Measurements from ENCODE around the gene DNAJB13.

The DNAJB13 gene

GRCh38 chr11:73921180-73921579 is 29.6 kb upstream of the DNAJB13 start:
- no peak for DNase-seq (ENCODE audit: low read depth in 1 of 2, low spot score in 1 of 2)
- no peak overlapping the region for H3K4me3 ChIP-seq (replicated peaks; ENCODE audit: insufficient read depth, low read length)
- no peak overlapping the region for H3K27ac ChIP-seq (replicated peaks)
- no peak for TF ChIP-seq POLR2AphosphoS5 (IDR thresholded peaks at IDR 0.05; ENCODE audit: low read depth)
- no peak for TF ChIP-seq REST (IDR thresholded peaks at IDR 0.05; ENCODE audit: insufficient replicate concordance, low read depth)
- no peak for TF ChIP-seq CTCF (IDR thresholded peaks at IDR 0.05; ENCODE audit: insufficient read depth, low read length)
- TF ChIP-seq SPI1 (IDR thresholded peaks at IDR 0.05; ENCODE audit: borderline replicate concordance, low read depth) = no peak
- TF ChIP-seq GABPA (IDR thresholded peaks at IDR 0.05; ENCODE audit: low read depth) = no peak
- no peaks in the 10 kb centered on the region for H3K27me3 ChIP-seq (ENCODE audit: insufficient read depth, poor library complexity, severe bottlenecking)

GRCh38 chr11:73929388-73929787 is 21.4 kb upstream of the DNAJB13 start:
- H3K27me3 ChIP-seq (ENCODE audit: insufficient read depth, poor library complexity, severe bottlenecking) = no peaks in the 10 kb centered on the region
- no peak for DNase-seq (ENCODE audit: low read depth in 1 of 2, low spot score in 1 of 2)
- H3K27ac ChIP-seq (replicated peaks) = no peak overlapping the region
- H3K4me3 ChIP-seq (replicated peaks; ENCODE audit: insufficient read depth, low read length) = no peak overlapping the region
- TF ChIP-seq REST (IDR thresholded peaks at IDR 0.05; ENCODE audit: insufficient replicate concordance, low read depth) = peak; percentile 74
- no peak for TF ChIP-seq GABPA (IDR thresholded peaks at IDR 0.05; ENCODE audit: low read depth)

GRCh38 chr11:73931039-73931645 is 19.7 kb upstream of the DNAJB13 start:
- Histone ChIP-seq H3K27ac (replicated peaks) (no peak overlapping the region), H3K27me3 (ENCODE audit: insufficient read depth, poor library complexity, severe bottlenecking) (no peaks in the 10 kb centered on the region), H3K4me3 (replicated peaks; ENCODE audit: insufficient read depth, low read length) (no peak overlapping the region)
- peak; percentile 27 to 61 for DNase-seq (ENCODE audit: low read depth in 1 of 2, low spot score in 1 of 2)
- TF ChIP-seq SPI1 (IDR thresholded peaks at IDR 0.05; ENCODE audit: borderline replicate concordance, low read depth) = no peak
- TF ChIP-seq CTCF (IDR thresholded peaks at IDR 0.05; ENCODE audit: insufficient read depth, low read length) = no peak
- TF ChIP-seq POLR2AphosphoS5 (IDR thresholded peaks at IDR 0.05; ENCODE audit: low read depth) = no peak
- TF ChIP-seq REST (IDR thresholded peaks at IDR 0.05; ENCODE audit: insufficient replicate concordance, low read depth) = no peak
- TF ChIP-seq GABPA (IDR thresholded peaks at IDR 0.05; ENCODE audit: low read depth) = no peak

Measured in HL-60 (cell line).